ENCODE results near the gene ALDH9A1. TPM values are rescaled to one million over a fixed set of nuclear protein-coding genes. Genes with fewer than 3 reads are reported as not detected.

The ALDH9A1 gene
- total and polyA plus RNA-seq, 2 of the 4 experiments (the other 2 are of a cell fraction), result 43.5 to 43.7 TPM

- Histone ChIP-seq H2BK120ac (ENCODE audit: low read depth, low read length) (no peak overlapping the region), H2BK5ac (ENCODE audit: low read depth, low read length, poor library complexity, severe bottlenecking) (no peak overlapping the region), H3K4me1 (ENCODE audit: control insufficient read depth, insufficient read depth, low read length) (peaks cover 10% of the 10 kb centered on the region), H2BK20ac (ENCODE audit: low read depth, low read length) (no peak overlapping the region), H4K5ac (ENCODE audit: low read depth, low read length) (no peak overlapping the region), H2AFZ (replicated peaks; ENCODE audit: low read length, poor library complexity) (no peak overlapping the region), H2BK15ac (ENCODE audit: low read depth, low read length) (no peak overlapping the region), H3K14ac (replicated peaks; ENCODE audit: low read depth, low read length) (no peak overlapping the region), H4K20me1 (ENCODE audit: insufficient read depth, low read length) (peaks cover 56% of the 10 kb centered on the region), H3K79me1 (ENCODE audit: low read depth in 1 of 2, low read length in 2 of 2) (peaks cover 24 to 82% of the 10 kb centered on the region in 2 experiments), H4K91ac (ENCODE audit: insufficient read depth, low read depth, low read length) (no peak overlapping the region), H2AK9ac (replicated peaks; ENCODE audit: low read depth, low read length, poor library complexity) (no peak overlapping the region), H3K9ac (ENCODE audit: low read depth, low read length) (no peak overlapping the region), H3K9me1 (ENCODE audit: insufficient read depth, low read length) (peaks cover 10% of the 10 kb centered on the region; the same call in 1 of the 2 replicates), H3K23ac (ENCODE audit: low read depth, low read length) (no peak overlapping the region), H3K36me3 (ENCODE audit: control insufficient read depth, insufficient read depth, low read length) (peaks cover 8% of the 10 kb centered on the region), H3K18ac (ENCODE audit: low read depth, low read length) (no peak overlapping the region), H4K8ac (ENCODE audit: low read depth in 2 of 2, low read length in 2 of 2) (no peak overlapping the region), H2AK5ac (ENCODE audit: low read depth, low read length) (no peak overlapping the region), H3K56ac (ENCODE audit: extremely low read depth, insufficient read depth, low read length) (no peak overlapping the region), H3K4me3 (ENCODE audit: insufficient read depth, low read depth, low read length) (no peak overlapping the region), H3K4ac (ENCODE audit: low read depth, low read length) (no peak overlapping the region), H3K9me3 (ENCODE audit: control insufficient read depth, insufficient read depth, low read length) (no peaks in the 10 kb centered on the region), H3K27ac (ENCODE audit: insufficient read depth, low read length) (no peak overlapping the region), H3K4me2 (ENCODE audit: low read depth, low read length) (no peak overlapping the region), H3K27me3 (ENCODE audit: control insufficient read depth, insufficient read depth, low read length) (no peaks in the 10 kb centered on the region)
- POLR2A ChIA-PET (ENCODE audit: unreplicated experiment), result no interaction called here
- CTCF ChIA-PET, result no interaction called here
- in situ Hi-C loops (cut with MboI; ENCODE audit: low sequenced_read_pairs), result no loop called here
- no peak for ATAC-seq (ENCODE audit: low read depth)
- no TSS peak for BruUV-seq (replicated peaks)
- WGBS, 2 experiments (ENCODE audit: extremely low coverage in 2 of 2, insufficient read length in 1 of 2), result no CpG with 5 or more reads among the region's 2 CpGs
- TF ChIP-seq POLR2A (IDR thresholded peaks at IDR 0.05; ENCODE audit: low read depth, low read length) (no peak), NFE2L2 (IDR thresholded peaks at IDR 0.05; ENCODE audit: low read depth, low read length) (no peak), RCOR1 (IDR thresholded peaks at IDR 0.05; ENCODE audit: insufficient replicate concordance, low read length) (no peak), BHLHE40 (IDR thresholded peaks at IDR 0.05; ENCODE audit: low read depth, low read length) (no peak), CHD1 (IDR thresholded peaks at IDR 0.05; ENCODE audit: low read depth, low read length) (no peak), RAD21 (IDR thresholded peaks at IDR 0.05; ENCODE audit: low read length) (no peak), USF2 (IDR thresholded peaks at IDR 0.05; ENCODE audit: low read depth, low read length) (no peak), SMC3 (IDR thresholded peaks at IDR 0.05; ENCODE audit: low read depth, low read length) (no peak)
- TF ChIP-seq, protein P1, sequence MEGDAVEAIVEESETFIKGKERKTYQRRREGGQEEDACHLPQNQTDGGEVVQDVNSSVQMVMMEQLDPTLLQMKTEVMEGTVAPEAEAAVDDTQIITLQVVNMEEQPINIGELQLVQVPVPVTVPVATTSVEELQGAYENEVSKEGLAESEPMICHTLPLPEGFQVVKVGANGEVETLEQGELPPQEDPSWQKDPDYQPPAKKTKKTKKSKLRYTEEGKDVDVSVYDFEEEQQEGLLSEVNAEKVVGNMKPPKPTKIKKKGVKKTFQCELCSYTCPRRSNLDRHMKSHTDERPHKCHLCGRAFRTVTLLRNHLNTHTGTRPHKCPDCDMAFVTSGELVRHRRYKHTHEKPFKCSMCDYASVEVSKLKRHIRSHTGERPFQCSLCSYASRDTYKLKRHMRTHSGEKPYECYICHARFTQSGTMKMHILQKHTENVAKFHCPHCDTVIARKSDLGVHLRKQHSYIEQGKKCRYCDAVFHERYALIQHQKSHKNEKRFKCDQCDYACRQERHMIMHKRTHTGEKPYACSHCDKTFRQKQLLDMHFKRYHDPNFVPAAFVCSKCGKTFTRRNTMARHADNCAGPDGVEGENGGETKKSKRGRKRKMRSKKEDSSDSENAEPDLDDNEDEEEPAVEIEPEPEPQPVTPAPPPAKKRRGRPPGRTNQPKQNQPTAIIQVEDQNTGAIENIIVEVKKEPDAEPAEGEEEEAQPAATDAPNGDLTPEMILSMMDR (conservative IDR thresholded peaks at IDR 0.05; ENCODE audit: low read depth, low read length), result no peak
- intact Hi-C loops (cut with micrococcal nuclease), result loop anchor here (10.0 kb wide), 1 partner anchor 189 kb away; the partner anchor contains the start of gene UCK2
- DNase-seq, result peak; percentile 8
- dilution Hi-C loops (cut with HindIII; ENCODE audit: low sequenced_read_pairs, unreplicated experiment), result no loop called here
Observed at GRCh38 chr1:165635329-165635728, 63.0 kb downstream of the ALDH9A1 start.
